Measurements from ENCODE around the gene SAMD11.
"Not testable (repeated sequence)": the region's sequence is repeated elsewhere in the genome, so short reads cannot be mapped to it uniquely, and the experiment has no call there.

Gene SAMD11

DNA sequence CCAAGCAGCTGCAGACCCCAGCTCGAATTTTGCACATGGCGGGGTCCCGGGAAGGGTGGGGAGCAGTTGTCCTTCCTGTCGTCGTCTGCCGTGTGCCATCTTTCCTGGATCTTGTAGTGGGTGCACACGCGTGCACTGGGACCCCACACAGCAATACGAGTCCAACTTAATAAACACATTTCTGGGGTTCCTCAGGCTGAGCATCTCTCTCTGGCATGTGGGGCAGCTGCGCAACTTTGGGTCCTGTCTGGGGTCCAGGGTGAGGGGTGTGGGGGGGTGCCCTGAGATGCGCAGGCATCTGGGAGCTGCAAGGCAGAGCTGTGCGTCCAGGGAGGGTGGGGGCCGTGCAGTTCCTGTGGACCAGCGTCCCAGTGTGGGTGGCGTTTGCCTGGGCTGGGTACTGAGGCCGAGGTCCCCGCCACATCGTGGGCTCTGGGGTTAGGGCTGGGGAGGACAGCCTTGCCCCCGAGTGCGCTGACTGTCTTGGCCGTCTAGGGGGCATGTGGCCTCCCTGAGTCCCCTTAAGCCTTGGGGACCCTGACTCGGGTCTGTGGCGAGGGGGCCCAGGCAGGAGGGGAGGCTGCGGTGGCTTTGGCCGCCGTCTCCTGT is 41.9 kb downstream of the SAMD11 start:
- no peak for DNase-seq

DNA sequence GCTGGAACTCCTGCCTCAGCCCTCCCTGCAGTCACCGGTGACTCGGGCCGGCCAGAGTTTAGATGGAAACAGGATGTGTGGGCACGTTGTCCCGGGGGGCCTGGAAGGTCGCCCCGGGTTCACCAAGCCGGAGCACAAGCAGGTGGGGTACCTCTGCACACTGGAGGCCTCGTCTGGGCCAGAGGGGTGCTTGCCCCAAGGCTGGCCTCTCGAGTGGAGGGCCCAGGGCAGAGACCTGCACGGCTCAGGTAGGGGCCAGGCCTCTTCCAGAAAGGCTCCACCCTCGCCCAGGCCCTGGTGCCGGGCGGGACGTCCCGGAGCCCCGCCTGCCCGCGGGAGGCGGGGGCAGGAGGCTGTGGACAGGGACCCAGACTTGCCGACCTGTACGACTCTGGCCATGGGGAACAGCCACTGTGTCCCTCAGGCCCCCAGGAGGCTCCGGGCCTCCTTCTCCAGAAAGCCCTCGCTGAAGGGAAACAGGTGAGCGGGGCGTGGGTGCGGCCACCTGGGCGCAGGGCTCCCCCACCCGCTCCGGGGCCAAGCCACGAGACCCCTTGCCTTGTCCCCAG is 42.5 kb downstream of the SAMD11 start, which contains the start of gene PLEKHN1:
Gene PLEKHN1 (plus strand): TSS at position 348 of the 569 bp plus-strand sequence. CDS start 50 bp downstream, at position 398.
- no peak for DNase-seq

DNA sequence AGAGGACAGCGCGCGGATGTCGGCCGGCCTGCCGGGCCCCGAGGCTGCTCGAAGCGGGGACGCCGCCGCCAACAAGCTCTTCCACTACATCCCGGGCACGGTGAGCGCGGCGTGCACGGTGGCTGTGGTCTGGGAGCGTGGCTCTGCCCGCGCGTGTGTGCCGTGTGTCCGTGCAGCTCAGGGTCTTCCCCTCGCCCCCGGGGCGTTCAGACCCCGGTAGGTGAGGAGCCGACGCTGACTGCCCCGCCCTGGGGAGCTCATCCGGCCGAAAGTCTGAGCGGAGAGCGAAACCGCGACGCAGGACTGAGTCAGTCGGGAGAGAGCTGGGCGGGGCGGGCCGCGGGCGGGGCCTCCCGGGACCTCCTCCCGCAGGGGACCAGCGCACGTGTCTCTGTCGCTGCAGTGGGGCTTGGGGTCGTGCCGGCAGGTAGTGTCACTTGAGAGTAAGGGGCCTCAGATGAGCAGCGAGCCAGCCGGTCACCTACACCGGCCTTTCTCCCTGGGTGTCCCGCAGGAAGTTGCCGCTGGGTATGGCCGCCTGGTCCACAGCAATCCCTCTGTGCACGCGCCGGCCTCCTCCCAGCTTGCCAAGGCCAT is 43.1 kb downstream of the SAMD11 start:
- DNase-seq = peak; percentile 84

DNA sequence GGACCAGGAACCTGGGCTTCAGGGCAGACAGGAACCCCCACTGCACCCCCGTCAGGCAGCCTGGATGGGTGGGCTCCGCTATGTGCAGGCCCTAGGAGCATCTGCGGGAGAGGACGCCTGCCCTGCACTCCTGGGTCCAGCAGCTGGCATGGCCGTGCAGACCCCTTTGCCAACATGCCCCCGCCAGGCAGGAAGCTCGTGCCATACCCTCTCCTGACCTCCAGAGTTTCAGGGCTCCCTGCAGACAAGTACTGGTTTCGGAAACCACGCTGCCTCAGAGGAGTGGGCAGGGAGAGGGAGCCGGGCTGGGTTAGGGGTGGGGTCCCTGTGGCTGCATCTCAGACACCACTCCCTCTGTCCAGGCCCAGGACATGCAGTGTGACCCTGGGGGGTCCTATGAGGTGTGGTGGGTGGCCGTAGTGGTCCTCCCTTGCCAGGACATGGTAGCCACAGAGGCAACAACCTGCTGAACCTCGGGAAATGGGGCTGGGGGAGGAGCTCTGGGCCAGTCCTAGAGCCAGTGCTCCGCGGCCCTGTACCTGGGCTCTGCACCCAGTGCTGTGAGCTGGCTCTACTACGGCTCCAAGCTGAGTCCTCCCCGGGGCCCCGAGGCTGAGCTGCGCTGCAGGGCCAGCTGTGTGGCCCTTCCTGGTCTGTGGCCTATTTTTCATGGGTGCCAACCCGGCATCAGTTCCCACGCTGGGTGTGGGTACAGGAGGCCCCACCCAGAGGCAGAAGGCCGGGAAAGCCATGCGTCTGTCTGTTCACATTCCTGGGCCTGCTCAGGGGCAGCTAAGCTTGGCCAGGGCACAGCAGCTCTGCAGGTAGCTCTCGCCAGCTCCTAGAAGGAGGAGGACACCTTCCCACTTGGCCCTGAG is 44.0 kb downstream of the SAMD11 start:
- DNase-seq = no peak

DNA sequence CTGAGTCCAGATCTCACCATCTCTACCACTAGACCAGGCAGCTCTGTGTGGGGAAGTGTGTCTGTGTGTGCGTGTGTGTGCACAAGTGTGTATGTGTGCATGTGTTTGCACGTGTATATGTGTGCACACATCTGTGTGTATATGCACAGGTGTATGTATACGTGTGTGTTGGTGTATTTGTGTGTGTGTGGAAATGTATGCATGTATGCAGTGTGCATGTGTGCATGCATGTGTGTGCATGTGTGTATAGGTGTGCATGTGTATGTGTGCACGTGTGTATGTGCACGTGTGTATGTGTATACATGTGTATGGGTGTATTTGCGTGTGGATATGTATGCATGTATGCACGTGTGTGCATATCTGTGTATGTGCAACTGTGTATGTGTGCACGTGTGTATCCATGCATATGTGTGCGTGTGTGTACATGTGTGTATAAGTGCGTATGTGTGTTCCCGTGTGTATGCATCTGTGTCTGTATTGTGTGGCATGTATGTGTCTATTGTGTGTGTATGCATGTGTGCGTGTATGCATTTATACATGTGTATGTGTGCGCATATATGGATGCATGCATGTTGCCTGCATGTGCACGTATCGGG is 45.6 kb downstream of the SAMD11 start:
- DNase-seq = no peak

DNA sequence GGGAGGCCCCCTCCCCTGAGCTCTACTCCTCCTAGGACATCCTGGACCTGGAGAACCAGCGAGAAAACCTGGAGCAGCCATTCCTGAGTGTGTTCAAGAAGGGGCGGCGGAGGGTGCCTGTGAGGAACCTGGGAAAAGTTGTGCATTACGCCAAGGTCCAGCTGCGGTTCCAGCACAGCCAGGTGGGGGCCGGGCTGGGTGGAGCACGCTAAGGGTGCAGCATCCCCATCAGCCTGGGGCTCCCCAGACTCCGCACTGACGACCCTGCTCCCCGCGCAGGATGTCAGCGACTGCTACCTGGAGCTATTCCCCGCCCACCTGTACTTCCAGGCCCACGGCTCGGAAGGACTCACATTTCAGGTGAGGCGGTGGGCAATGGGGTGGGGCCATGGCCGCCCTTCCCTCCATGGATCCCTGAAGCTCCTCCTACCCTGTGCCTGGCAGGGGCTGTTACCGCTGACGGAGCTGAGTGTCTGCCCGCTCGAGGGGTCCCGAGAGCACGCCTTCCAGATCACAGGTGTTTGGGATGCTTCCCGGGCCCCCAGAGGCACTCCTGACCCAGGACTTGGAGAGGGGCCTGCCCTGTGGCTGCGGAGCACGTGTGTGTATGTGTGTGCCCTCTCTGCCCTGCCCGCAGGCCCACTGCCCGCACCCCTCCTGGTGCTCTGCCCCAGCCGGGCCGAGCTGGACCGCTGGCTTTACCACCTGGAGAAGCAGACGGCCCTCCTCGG is 46.7 kb downstream of the SAMD11 start:
- no peak for DNase-seq

DNA sequence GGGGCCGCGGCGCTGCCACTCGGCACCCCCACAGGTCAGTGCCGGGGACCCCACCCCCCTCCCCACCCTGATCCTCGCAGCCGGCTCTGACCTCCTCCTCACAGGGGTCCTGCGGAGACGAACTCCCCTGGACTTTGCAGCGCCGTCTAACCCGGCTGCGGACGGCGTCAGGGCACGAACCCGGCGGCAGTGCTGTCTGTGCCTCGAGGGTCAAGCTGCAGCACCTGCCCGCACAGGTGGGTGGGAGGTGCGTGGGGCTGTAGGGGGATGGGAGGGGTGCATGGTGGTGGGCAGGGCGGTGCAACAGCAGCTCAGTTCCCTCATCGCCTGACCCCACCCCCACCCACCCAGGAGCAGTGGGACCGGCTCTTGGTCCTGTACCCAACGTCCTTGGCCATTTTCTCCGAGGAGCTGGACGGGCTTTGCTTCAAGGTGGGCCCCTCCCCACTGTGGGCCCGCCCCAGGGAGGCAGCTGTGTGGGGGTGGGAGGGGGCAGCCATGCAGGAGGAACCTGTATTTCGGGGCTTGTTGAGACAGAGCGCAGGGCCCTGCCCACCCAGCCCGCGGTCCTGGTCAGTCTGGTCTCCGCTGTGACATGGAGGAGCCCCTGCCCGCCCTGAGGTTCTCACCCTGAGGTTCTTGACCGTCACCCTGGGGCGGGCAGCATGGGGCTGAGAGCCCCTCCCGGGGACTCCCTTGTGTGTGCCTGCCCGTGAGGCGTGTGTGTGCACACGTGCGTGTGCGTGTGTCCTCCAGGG is 47.4 kb downstream of the SAMD11 start:
- DNase-seq = no peak

DNA sequence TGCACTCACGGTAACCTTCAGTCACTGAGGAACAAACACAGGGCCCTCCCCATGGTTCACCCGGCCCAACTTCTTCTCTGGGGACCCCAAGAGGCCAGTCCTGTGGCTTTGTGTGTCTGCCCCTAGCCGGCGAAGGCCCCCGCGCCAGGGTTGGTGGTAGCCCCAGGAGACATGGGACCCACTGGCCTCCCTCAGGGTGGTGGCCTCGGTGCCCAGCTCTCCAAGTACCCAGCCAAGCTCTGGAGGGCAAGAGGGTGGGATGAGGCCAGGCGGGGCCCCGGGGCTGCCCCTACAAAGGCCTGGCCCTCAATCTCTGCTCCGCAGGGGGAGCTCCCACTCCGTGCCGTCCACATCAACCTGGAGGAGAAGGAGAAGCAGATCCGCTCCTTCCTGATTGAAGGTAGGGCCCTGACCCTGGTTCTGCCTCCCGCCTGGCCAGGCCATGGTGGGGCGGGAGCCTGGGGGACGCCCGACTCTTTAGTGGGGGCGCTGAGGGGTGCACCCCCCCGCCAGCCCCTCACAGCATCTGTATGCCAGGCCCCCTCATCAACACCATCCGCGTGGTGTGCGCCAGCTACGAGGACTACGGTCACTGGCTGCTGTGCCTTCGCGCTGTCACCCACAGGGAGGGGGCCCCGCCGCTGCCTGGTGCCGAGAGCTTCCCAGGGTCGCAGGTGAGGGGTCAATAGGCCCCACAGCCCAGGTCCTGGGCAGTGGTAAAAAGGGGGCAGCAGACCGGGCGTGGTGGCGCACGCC is 48.2 kb downstream of the SAMD11 start:
- no peak for DNase-seq

DNA sequence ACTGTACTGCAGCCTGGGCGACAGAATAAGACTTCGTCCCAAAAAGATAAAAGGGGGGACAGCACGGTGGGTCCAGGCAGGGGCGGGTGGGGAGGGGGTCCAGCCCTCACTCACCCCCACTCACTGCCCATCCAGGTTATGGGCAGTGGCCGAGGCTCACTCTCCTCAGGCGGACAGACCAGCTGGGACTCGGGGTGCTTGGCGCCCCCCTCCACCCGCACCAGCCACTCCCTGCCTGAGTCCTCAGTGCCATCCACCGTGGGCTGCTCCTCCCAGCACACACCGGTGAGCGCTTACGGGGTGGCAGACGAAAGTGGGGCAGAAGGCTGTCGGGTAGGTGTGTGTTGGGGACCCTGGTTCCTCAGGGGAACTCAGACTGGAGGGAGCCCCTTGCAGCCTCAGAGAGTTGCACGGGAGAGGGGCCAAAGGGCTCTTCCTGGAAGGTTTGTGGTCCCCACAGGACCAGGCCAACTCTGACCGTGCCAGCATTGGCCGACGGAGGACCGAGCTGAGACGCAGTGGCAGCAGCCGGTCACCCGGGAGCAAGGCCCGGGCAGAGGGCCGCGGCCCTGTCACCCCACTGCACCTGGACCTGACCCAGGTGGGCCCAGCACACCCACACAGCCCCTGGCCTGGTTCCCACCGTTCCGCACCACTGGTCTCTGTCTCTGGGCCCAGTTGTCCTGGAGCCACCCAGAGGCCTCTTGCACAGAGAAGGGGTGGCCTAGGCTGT is 49.2 kb downstream of the SAMD11 start:
- DNase-seq = no peak

DNA sequence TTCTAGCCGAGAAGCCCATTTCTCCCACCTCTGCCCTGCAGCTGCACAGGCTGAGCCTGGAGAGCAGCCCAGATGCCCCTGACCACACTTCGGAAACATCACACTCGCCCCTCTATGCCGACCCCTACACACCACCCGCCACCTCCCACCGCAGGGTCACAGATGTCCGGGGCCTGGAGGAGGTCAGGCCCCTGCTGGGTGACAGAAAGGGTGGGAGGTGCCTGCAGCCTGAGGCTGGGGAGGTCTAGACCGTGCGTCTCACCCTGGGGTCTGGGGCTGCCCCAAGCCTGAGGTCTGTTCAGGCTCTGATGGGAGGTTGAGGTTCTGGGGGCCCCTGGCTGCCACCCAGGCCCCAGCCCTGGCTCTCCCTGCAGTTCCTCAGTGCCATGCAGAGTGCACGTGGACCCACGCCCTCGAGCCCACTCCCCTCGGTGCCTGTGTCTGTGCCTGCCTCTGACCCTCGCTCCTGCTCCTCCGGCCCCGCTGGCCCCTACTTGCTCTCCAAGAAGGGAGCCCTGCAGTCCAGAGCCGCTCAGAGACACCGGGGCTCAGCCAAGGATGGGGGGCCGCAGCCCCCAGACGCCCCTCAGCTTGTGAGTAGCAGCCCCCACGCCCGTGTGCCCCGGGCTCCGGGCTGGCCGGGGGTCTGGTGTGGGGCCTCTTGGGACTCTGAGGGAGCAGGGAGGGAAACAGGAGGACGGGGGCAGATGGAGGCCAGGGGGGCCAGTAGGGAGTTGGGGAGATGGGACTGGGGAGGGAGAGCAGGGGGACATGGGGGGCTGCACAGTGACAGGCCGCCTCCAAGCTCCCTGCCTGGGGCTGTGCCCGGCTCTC is 50.0 kb downstream of the SAMD11 start:
- no peak for DNase-seq

DNA sequence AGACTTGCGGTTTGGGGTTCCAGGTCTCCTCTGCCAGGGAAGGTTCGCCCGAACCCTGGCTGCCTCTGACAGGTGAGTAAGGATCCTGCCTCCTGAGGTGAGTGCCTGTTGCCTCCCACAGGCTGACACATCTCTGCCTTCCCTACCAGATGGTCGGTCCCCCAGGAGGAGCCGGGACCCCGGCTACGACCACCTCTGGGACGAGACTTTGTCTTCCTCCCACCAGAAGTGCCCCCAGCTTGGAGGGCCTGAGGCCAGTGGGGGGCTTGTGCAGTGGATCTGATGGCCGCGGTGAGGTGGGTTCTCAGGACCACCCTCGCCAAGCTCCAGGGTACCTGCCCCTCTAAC is 50.5 kb downstream of the SAMD11 start:
- no peak for DNase-seq

DNA sequence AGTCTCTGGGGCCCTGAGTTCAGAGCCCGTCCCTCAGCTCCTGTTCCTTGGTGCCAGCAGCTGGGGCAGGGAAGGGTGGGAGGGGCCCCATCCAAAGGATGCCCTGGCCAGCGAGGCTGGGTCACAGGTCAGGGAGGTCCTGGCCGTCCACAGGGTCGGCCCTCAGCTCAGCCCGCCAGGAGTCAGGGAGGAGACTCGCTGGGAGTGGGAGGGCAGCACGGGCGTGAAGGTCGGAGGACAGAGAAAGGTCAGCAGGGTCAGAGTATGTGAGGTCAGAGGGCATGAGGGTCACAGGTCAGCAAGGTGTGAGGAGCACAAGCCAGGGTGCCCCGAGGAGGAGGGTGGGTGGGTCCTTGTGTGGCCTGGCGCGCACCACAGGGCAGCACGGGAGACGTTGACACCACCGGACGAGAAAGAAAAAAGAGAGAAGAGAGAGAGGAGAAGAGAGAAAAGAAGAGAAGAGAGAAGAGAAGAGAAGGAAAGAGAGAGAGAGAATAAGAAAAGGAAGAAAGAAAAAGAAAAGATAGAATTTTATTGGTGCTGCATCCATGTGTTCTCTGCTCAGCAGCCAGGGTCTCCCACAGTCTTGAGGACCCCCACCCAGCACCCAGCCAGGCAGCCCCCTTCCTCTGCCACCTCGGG is 51.1 kb downstream of the SAMD11 start:
- no peak for DNase-seq

DNA sequence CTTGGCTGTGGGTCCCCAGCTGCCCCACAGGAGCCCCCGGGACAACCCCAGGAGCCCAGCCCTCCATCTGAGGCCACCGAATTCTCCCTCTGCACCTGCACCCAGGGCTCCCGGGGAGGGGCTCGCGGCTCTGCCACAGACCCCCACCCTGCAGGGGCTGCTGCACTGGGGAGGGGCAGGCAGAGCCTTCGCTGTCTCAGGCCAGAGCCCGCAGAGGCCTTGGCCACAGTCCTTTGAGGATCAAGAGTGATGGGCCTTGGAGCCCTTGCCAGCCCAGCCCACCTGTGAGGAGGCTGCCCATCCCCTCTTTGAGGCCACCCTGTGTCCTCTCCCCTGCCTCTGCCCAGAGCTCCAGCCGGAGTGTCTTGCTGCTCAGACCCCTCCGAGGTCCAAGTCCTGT is 51.6 kb downstream of the SAMD11 start:
- DNase-seq = no peak

DNA sequence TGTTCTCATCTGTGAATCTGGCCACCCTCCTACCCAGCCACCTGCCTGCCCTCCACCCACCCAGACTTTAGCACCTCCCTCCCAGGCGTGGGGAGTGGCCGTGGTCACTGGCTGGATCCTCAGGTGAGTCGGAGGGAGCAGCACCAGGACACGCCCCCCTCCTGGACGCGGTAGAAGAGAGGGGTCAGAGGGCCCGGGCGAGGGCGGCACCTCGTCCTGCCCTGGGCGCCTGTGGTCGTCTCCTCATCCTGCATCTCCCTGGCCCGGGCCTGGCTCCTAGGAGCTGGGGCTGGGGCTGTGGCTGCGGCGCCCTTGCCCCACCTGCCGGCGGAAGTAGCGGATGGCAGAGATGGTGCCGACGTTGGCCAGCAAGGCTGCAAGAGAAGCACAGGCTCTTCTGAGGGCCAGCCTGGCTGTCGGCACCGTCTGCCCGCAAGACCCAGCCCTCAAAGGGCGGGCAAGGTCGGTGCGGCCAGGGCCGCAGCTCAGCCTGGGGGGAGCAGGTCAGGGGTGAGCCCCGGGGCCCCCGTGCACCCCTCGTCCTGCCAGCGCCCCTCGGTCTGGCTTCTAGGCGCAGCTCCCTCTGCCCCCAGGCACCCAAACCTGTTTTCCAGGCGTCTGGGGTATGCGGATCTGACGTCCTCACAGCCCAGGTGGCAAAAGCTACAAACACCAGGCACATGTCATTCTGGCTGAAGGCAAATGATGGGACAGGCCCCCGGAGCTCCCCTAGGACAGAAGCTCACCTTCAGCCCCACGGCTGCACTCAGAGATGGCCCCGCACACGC is 52.4 kb downstream of the SAMD11 start:
- DNase-seq = peak; percentile 52 to 67

DNA sequence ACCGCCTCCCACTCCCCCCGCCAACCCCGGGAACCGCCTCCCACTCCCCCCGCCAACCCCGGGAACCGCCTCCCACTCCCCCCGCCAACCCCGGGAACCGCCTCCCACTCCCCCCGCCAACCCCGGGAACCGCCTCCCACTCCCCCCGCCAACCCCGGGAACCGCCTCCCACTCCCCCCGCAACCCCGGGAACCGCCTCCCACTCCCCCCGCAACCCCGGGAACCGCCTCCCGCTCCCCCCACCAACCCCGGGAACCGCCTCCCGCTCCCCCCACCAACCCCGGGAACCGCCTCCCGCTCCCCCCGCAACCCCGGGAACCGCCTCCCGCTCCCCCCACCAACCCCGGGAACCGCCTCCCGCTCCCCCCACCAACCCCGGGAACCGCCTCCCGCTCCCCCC is 53.1 kb downstream of the SAMD11 start:
- DNase-seq = not testable (repeated sequence)

DNA sequence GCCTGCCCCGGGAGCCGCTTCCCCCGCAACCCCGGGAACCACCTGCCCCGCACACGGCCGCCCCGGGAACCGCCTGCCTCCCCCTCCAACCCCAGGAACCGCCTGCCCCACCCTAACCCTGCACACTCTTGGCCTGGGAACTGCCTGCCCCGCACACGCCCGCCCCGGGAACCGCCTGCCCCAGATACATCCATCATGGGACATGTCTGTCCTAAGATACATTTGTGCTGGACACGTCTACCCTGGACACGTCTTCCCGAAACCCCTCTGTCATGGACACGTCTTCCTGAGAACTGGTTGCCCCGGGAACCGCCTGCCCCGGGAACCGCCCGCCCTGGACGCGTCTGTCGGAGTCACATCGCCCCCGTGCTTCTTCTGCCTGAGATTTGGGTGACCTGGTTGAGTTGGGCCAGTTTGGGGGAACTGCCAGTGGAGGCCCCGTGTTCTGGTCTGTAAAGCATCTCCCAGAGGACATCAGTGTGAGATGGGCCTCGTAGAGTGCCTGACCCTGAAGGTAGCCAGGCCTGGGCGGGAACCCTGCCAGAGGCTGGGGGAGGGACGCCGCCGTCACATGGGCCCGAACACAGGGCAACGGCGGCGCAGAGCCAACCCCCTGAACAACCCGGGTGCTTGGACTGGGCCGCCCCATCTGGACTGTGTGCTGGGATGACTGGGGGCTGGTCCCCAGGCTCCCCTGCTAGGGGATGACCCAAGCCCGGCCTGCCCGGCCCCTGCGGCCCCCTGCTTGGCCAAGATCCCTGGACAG is 54.5 kb downstream of the SAMD11 start:
- no peak for DNase-seq
